Omental fat pad (tissue), 4 donors: ENCODE measurements around the gene TESPA1. TPM values are rescaled to one million over a fixed set of nuclear protein-coding genes. Genes with fewer than 3 reads are reported as not detected.
"Not testable (repeated sequence)": the region's sequence is repeated elsewhere in the genome, so short reads cannot be mapped to it uniquely, and the experiment has no call there.

ENCODE experiments used
- ATAC-seq: fragments of 150-250 bp; one replicate; pipeline ENCODE4 v1.9.1; 2016; ENCODE audit warnings: mild to moderate bottlenecking, moderate library complexity; ENCODE audit not compliant: low FRiP score
- DNase-seq: peaks from one replicate; pipeline ENCODE4 v3.0.0-alpha.2; 2019; ENCODE audit warnings: low spot score
- CTCF ChIP-seq, 3 donors: fragments of 450-650 bp; IDR thresholded peaks; one replicate each; pipeline ENCODE4 v1.5.1; 2016 to 2017; ENCODE audit warnings: antibody characterized with exemption in 3 of 3, mild to moderate bottlenecking in 3 of 3, moderate library complexity in 2 of 3
- total RNA-seq, 4 donors: library from RNA; depleted of rRNA; stranded (reverse); fragments of >200 nt; gene quantifications; one replicate each; pipeline ENCODE4 v1.1.0, GENCODE V29; 2016

The TESPA1 gene
- total RNA-seq, 4 donors from 2014 or later, result 1.3 to 3.6 (median 2.0) TPM

DNA sequence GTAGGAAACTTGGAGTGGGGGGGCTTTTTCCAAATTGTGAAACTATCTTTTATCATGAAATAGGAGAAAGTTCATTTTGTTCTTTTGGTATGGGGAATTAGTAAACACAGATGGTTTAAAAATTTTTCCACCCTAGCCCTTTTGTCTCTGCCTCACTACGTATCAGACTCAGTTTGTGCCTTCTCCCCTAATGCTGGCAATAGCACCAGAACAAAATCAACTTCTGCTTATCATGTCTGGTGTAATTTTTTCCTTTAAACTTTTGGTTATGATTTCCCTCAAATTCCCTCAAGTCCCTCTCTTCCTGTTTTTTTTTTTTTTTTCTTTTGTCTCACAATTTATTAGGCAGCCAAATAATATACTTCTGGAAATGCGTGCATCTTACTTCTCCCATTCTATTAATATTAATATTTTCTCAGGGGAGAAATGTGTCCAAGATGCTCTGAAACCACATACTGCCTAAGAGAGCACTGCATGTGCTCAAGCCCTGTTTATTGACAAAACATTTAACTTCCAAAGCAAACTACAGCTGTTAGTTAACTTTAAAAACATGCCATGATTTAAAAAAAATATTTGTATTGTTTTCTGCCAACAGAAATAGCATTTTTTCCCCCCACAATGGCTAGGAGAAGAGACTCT, 35.4 kb downstream of the TESPA1 start:
- TF ChIP-seq CTCF (IDR thresholded peaks at IDR 0.05), result no peak
- DNase-seq, result no peak
- ATAC-seq, result no peak

DNA sequence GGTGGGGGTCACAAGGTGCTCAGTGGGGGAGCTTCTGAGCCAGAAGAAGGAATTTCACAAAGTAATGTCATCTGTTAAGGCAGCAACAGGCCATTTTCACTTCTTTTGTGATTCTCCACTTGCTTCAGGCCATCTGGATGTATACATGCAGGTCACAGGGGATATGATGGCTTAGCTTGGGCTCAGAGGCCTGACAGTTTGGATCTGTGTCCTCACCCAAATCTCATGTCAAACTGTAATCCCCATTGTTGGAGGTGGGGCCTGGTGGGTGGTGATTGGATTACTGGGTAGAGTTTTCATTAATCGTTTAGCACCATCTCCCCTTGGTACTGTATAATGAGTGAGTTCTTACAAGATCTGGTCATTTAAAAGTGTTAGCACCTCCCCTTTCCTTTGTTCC, 36.4 kb downstream of the TESPA1 start:
- ATAC-seq (no peak), DNase-seq (no peak)
- no peak for TF ChIP-seq CTCF (IDR thresholded peaks at IDR 0.05)

DNA sequence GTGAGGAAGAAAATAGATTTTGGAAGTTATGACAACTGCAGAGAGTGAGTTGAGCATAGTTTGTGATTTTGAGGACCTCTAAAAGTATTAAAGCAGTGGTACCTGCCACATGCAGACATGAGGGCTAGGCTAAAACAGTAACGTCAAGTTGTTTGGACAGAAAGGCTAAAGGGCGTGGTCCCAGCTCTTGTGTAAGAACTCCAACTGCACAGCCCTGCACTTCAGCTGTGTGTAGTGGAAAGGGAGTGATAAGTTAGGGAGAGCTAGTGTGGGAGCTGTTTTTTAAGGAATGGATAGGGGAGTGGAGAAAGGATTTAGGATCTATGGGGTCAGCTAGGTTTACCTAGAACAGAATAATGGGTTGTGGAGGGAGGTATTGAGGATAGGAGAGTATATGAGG, 39.5 kb downstream of the TESPA1 start:
- no peak for TF ChIP-seq CTCF (IDR thresholded peaks at IDR 0.05)
- ATAC-seq (no peak), DNase-seq (no peak)

DNA sequence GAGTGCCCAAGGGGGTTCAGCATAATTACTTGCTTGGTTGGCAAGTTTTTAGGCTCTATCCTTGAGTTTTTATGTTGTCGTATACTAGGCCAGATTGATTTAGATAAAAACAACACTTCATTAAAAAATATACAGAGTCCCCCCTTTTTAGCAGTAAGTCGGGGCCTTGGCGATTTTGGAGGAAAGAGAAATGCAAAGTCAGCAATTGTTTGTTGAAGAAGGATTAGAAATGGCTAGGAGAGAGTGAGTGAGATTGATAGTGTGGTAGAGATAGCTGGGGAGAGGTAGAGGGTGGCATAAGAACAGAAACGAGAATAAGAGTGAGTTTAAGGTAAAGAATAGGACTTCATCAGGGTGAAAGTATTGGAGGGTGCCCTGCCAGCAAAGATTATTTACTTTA, 41.3 kb downstream of the TESPA1 start:
- DNase-seq, ATAC-seq: not testable (repeated sequence)

GRCh38 chr12:54941659-54942058, 42.9 kb downstream of the TESPA1 start:
- no peak for ATAC-seq
- DNase-seq, result no peak
- TF ChIP-seq CTCF (IDR thresholded peaks at IDR 0.05), result no peak

- ATAC-seq (no peak), DNase-seq (no peak)
- TF ChIP-seq CTCF (IDR thresholded peaks at IDR 0.05), result no peak
These were observed 43.7 kb downstream of the TESPA1 start for GRCh38 chr12:54940727-54941315.

- no peak for TF ChIP-seq CTCF (IDR thresholded peaks at IDR 0.05)
- no peak for DNase-seq
- ATAC-seq, result no peak
These were observed 46.6 kb downstream of the TESPA1 start for GRCh38 chr12:54937929-54938328.
